GDM1 (cell line): ENCODE results near the gene HMGN3.

Experiments used
- DNase-seq: peaks from one replicate; lab custom pipeline; 2025; lab: John Stamatoyannopoulos, UW

Gene HMGN3

DNA sequence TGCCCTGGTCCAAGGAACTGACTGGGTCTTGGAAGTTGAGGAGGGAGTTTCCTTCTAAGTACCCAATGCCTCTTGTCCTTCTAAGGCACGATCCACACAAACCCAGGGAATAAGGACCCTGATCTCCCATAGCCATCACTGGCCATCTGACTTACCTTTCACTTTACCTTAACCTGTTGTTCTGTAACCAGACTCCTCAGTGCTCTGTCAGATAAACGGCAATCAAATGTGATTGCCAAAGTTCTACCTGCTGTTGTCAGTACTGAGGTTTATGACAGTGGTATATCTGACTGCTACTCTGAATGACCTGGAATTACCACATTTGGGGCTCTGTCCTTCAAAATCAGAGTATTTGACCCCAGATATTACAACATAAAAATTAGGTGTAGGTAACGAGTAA lies 49.8 kb downstream of the HMGN3 start:
- no peak for DNase-seq

DNA sequence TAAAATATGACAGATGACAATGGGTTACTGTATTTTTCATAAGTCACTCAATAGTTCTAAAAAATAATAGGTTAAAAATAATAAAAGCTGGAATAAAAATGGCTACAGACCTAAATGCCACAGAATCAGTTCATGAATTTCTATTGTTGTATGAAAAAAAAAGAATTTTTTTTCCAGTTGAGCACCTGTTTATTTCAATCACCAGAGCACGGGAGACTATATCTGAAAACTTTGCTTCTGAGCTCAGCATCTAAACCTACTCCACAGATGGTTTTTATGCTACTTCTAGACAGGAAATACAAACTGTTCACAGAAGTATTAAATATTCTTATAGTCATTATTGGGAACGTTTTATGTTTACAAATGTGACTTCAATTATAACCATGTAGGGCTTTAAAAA lies 50.4 kb downstream of the HMGN3 start:
- no peak for DNase-seq

DNA sequence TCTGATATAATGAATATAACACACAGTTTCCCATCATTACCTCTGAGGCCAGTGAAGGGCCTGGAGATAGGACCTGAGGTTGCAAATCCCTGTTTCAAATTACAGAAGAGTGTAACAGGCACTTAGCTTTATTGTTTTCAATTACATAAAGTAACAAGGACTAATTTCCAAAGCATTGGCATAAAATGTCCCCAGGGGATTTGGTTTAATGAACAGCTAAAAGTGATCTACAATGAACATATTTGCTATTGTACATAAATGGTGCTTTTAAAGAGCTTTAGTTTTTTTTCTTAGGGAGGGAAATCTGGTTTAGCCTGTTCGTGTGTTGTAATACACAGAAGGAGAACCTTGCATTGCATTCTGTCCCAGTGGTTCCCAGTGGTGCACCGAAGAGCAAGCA lies 54.4 kb downstream of the HMGN3 start:
- DNase-seq = no peak

DNA sequence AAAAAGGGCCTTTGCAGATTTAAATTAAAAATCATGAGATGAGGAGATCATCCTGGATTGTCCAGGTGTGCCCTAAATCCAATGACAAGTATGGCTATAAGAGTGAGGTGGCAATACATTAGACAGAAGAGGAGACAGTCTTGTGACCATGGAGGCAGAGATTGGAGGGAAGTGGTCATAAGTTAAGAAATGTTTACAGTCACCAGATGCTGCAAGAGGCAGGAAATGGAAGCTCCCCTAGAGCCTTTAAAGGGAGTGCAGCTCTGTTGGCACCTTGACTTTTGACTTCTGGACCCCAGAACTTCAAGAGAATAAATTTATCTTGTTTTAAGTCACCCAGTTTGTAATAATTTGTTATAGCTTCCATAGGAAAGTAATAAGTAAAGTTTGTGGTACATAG lies 61.1 kb downstream of the HMGN3 start:
- no peak for DNase-seq

DNA sequence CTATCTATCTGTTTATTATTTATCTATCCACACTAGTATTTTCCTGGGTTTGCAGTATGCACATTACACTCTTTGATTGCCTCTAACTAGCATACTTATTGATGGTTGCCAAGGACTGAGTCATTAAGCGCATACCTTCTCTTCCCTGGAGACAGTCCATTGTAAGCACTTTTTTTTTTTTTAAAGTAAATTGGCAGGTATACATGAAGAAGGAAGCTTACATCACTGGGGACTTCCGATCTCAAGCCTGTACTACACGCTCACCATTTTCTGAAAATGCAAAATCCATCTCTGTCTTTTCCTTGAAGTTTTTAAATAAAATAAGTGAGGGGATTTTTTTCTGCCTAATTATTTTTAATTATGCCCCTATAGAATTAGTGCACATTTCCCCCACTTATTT lies 63.5 kb downstream of the HMGN3 start:
- DNase-seq = no peak

DNA sequence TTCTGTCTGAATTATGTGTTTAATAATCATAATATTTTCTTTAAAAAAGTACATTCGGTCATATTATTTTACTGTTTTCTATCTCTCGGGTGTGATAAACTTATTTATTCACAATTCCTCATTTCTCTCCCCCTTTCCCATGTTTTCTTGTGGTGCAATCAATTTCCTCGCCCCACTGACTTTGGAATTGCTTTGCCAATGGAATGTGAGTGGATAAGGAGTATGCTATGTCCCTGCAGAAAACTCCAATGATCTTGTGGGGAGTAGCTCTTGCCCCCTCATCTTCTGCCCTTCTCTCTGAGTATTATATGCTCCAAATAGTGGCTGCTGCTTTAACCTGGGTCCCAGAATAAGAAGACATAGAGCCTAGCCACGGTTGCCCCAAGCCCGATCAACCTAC lies 64.1 kb downstream of the HMGN3 start:
- DNase-seq = no peak

DNA sequence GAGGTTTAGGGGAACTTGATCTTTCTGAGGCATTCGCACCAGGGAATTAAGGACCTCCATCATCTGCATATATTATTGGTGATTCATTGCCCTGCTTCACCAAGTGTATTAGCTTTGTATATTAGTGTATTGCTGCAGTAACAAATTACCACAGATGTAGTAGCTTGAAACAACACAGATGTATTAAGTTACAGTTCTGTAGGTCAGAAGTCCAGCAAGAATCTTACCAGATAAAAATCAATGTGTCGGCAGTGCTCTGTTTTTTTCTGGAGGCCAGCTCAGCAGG lies 65.8 kb downstream of the HMGN3 start:
- DNase-seq = no peak

DNA sequence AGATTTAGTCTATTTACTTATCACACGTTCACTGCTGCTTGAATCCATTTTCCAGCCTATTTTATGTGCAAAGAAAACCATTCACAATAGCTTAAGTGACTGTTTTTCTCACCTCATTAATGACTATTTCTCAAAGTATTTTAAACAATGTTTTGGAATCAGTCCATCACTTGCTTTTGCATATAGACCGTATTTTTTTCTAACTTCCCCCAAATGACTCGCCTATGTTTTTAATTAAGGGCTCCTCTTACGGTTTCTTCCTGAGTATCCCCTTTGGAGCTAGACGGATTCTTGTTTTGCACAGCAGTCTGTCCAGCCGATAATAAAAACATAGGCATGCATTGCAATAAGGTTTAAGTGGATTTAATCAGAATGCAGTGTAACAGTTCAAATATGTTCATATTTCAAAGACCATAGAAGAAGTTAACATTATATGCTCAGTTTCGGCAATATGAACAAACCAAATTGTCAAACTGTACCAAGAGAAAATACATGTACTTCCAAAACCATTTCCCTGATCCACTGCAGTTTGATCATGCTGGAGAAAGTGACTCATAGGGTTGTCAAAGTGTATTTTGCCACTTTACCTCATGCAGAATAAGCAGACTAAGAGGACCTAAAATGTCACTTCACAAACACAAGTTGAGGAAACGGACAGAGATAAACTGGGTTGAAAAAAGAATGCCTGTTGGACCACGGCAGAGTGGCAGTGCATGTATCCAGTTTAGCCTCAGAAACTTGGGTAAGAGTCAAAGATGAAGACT lies 66.4 kb downstream of the HMGN3 start:
- DNase-seq = no peak

DNA sequence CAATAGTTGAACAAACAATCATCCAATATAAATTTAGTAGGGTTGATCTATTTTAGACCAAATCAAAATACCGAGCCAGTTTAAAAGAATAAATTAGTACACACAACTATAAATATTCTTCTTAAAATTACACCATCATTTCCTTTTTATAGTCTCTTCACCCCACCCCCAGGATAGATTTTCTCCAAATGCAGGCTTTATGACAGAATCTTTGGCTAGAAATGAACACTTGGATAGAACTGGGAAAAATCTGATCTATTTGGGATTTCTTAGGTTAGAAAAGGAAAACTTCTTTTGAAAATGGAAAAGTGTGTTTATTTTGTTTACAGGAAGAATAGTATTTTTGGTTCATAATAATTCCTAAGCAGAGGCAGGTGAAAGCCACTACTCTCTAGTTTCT lies 74.6 kb downstream of the HMGN3 start:
- DNase-seq = no peak

DNA sequence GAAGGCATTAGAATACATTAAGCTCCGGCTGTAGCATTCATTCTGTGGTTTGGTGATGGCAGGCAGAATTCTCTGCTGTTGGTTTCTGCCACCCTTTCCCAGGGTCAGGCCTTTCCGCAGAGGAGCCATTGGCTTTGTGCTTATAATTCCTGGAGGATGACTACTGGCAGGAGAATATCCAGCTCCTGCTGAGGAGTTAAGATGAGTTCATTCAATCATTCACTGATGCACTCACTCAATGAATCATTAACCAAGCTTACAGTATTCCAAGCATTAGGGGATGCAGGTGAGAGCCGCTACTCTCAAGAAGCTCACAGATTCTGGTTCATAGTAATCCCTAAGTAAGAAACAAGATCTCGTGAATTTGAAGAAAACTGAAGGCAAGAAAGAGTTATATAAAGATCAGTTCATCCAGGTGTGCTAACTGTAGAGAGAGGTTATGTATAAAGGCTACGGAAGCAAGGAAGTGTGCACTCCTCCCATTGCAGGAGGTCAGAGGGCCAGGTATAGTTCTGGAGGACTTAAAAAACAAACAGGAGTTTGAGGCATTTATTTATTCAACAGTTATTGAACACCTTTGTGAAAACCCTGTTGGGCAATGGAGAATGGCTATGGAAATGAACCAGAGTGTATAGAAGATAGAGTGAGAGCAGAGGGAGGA lies 75.5 kb downstream of the HMGN3 start:
- no peak for DNase-seq

DNA sequence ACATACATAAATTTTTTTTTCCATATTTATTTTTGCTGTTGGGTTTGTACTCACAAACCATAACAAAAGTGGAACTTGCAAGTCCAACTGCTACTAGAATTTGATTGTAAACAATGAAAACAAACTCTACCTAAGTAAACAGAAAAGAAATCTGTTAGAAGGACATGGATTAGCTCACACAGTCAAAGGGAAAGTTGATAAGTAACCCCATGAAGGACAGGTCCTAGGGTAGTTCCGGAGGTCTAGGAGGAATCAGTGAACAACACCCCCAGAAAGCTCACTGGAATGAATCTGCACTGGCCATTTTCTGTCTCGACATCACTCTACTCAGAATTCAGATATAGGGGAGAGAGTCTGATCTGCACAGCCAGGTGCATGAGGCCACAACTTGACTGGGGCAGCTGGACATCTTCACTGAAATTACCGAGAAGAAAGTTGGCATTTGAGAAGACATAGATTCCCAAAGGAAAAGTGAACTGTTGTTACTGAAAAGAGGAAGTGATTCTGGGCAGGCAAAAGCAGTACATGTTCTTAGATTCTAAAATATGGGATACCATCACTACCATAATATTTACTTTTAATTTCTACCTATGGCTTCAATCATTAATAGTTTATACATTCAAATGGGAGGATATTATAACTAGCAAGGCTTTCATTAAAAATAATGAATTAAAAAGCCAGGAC lies 76.4 kb downstream of the HMGN3 start:
- no peak for DNase-seq

DNA sequence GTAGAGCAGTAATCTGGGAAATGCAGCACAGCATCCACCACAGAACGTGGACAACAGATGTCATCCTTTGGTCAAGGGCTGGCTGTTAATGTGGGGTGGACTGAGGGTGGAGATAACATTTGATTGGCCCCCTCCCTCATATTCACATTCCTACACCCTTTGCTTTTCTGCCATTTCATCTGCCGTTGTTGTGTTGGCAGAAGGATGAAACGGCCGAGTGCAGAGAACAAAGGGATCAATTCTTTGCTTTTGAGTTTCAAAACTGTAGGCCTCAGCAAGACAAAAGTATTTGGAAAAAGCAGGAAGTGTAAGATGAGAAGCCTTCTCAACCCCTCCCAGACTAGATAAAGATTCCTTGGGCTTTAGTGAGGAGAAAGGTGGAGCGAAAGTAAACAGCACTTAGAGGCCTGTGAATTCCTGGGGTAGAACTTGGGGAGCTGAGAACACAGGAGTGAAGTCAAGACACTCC lies 82.2 kb downstream of the HMGN3 start:
- no peak for DNase-seq
